ENCODE data around the gene CLEC7A. TPM values are rescaled to one million over a fixed set of nuclear protein-coding genes. Genes with fewer than 3 reads are reported as not detected.

CLEC7A gene
- total RNA-seq, 1 donor from 2014 or later, result 6.0 TPM

DNA sequence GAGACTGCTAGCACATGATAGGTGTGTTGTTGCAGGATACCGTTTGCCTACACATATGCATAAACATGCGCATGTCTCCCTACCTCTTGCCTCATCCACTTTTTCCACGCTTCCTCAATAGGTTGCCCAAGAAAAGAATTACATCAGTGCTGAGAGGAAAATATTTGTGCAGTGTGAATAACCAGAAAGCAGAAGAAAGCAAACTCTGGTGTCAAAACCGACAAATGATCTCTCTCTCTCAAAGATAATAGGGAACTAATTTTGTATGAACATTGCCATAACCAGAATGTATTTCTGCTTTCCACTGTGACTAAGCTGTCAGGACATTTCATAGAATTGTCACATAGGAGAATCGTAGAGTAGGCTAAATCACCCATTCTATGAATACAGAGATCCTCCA lies 1.3 kb downstream of the CLEC7A start:
- Histone ChIP-seq H3K9me3 (no peaks in the 10 kb centered on the region), H3K4me1 (no peaks in the 10 kb centered on the region), H3K27me3 (no peaks in the 10 kb centered on the region), H3K27ac (no peak overlapping the region), H3K4me3 (peak overlapping the region in 1 of 2 donors; percentile 2), H3K36me3 (no peaks in the 10 kb centered on the region)
- no peak for DNase-seq (ENCODE audit: low spot score in 2 of 2)
- TF ChIP-seq, protein P1, sequence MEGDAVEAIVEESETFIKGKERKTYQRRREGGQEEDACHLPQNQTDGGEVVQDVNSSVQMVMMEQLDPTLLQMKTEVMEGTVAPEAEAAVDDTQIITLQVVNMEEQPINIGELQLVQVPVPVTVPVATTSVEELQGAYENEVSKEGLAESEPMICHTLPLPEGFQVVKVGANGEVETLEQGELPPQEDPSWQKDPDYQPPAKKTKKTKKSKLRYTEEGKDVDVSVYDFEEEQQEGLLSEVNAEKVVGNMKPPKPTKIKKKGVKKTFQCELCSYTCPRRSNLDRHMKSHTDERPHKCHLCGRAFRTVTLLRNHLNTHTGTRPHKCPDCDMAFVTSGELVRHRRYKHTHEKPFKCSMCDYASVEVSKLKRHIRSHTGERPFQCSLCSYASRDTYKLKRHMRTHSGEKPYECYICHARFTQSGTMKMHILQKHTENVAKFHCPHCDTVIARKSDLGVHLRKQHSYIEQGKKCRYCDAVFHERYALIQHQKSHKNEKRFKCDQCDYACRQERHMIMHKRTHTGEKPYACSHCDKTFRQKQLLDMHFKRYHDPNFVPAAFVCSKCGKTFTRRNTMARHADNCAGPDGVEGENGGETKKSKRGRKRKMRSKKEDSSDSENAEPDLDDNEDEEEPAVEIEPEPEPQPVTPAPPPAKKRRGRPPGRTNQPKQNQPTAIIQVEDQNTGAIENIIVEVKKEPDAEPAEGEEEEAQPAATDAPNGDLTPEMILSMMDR (IDR thresholded peaks at IDR 0.05), result no peak
- intact Hi-C loops (cut with DNase I), result no loop called here

DNA sequence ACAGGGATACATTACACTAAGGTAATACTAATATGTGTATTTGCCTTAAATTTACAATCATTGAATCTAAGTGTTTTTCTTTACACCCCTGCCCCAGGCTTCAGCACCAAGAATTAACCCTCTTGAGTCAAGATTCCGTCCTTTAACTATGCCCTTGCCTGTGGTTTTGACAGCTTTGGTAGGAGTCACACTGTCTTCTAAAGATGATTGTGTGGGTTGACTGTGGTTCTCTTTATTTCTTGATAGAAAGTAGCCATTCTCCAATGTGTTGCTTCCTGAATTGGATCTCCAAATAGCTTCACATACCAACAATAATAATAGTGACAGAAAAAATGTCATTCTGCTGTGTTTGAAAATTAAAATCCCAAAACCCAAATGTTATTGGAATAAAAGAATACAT lies 3.6 kb downstream of the CLEC7A start:
- H3K27ac ChIP-seq, result no peak overlapping the region
- no peak for DNase-seq (ENCODE audit: low spot score in 2 of 2)
- intact Hi-C loops (cut with DNase I), result no loop called here
- H3K4me3 ChIP-seq, result no peak overlapping the region
- TF ChIP-seq, protein P1 (IDR thresholded peaks at IDR 0.05), result no peak
- H3K27me3 ChIP-seq, result no peaks in the 10 kb centered on the region
- H3K9me3 ChIP-seq, result no peaks in the 10 kb centered on the region
- H3K4me1 ChIP-seq, result no peaks in the 10 kb centered on the region
- H3K36me3 ChIP-seq, result no peaks in the 10 kb centered on the region

DNA sequence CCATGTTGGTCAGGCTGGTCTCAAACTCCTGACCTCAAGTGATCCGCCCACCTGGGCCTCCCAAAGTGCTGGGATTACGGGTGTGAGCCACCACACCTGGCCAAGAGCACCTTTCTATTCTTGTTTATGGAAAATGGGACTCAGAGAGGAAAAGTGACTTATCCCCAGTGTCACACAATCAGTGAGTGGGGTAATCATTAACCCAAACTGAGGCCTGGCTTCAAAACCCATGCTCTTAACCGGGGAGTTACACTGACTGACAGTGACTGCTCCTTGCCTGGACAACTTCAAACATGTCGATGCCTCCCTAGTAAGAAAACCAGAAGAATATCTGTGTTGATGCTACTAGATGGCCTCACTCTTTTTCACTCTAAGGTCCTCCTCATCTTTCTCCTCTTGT lies 7.3 kb downstream of the CLEC7A start:
- DNase-seq (ENCODE audit: low spot score in 2 of 2), result no peak
- no peaks in the 10 kb centered on the region for H3K4me1 ChIP-seq
- H3K27me3 ChIP-seq, result no peaks in the 10 kb centered on the region
- no peaks in the 10 kb centered on the region for H3K36me3 ChIP-seq
- H3K4me3 ChIP-seq, result no peak overlapping the region
- no peak overlapping the region for H3K27ac ChIP-seq
- TF ChIP-seq, protein P1 (IDR thresholded peaks at IDR 0.05), result no peak
- H3K9me3 ChIP-seq, result no peaks in the 10 kb centered on the region
- intact Hi-C loops (cut with DNase I), result no loop called here

DNA sequence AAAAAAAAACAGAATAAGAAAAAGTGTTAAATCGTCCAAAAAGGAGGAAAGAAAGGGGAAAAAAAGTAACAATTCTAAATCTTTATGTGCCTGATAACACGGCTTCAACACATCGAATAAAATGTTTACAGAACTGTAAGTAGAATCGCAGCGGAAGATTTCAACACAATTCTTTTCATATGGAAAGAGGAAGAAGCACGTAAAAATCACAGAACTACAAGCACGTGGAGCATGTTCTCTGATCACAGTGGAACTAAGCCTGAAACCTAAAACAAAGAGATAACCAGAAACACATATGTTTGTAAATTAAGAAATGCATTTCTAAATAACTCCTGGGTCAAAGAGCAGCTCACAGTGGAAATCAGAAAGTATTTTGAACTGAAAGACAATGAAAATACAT lies 8.7 kb downstream of the CLEC7A start:
- no peaks in the 10 kb centered on the region for H3K4me1 ChIP-seq
- no peaks in the 10 kb centered on the region for H3K36me3 ChIP-seq
- no peak overlapping the region for H3K27ac ChIP-seq
- H3K27me3 ChIP-seq, result no peaks in the 10 kb centered on the region
- H3K9me3 ChIP-seq, result no peaks in the 10 kb centered on the region
- intact Hi-C loops (cut with DNase I), result no loop called here
- H3K4me3 ChIP-seq, result no peak overlapping the region
- no peak for DNase-seq (ENCODE audit: low spot score in 2 of 2)
- TF ChIP-seq, protein P1 (IDR thresholded peaks at IDR 0.05), result no peak

DNA sequence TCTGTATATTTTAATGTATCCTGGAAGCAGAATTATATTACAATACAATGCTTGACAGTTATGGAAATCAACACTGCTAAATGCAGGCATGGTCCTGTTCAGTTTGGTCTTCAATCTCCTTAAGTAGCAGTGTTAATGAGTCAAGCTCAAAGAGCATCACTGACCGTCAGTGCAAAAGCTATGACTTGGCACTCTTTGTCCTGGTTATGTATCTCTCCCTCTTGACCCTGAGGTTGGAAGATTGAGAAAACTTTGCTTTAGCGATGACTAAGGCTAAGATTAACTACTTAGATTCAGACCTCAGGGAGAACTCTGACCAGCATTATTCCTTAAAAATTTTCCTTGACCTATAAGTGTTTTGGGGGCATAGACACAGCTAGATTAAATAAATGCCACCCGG lies 10.9 kb downstream of the CLEC7A start:
- H3K9me3 ChIP-seq, result no peaks in the 10 kb centered on the region
- no peaks in the 10 kb centered on the region for H3K4me1 ChIP-seq
- no peak overlapping the region for H3K4me3 ChIP-seq
- no peak overlapping the region for H3K27ac ChIP-seq
- no peaks in the 10 kb centered on the region for H3K36me3 ChIP-seq
- TF ChIP-seq, protein P1 (IDR thresholded peaks at IDR 0.05), result no peak
- intact Hi-C loops (cut with DNase I), result no loop called here
- no peak for DNase-seq (ENCODE audit: low spot score in 2 of 2)
- H3K27me3 ChIP-seq, result no peaks in the 10 kb centered on the region

DNA sequence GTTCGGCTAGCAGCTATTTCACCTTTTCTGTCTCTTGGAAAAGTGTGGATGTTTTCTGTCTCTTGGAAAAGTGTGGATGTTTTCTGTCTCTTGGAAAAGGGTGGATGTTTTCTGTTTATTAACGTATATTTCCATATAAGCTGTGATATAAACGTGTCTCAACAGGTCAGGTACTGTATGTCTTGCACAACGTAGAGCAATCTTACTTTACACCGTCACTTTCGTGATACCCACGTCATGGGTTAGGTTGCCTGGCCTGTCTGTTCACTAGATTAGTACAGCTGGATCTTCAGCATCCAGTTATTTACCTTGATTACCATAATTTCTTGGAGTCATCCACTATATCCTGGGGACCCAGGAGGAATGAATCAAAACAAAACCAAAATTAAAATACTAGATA lies 14.1 kb downstream of the CLEC7A start:
- H3K4me3 ChIP-seq, result no peak overlapping the region
- no peaks in the 10 kb centered on the region for H3K4me1 ChIP-seq
- intact Hi-C loops (cut with DNase I), result no loop called here
- no peak for DNase-seq (ENCODE audit: low spot score in 2 of 2)
- H3K27ac ChIP-seq, result no peak overlapping the region
- no peaks in the 10 kb centered on the region for H3K36me3 ChIP-seq
- H3K9me3 ChIP-seq, result no peaks in the 10 kb centered on the region
- H3K27me3 ChIP-seq, result no peaks in the 10 kb centered on the region
- TF ChIP-seq, protein P1 (IDR thresholded peaks at IDR 0.05), result no peak

Data from ascending aorta (tissue), 2 donors.